Activated B cell treated with CpG ODN at 0.5 μM for 24 hours (primary cell): ENCODE data around the gene ADAMTS17. TPM values are rescaled to one million over a fixed set of nuclear protein-coding genes. Genes with fewer than 3 reads are reported as not detected.

ENCODE experiments used
- ATAC-seq: fragments of 200-7000 bp; cut with Tn5 transposase; one replicate; pipeline ENCODE4 v1.10.0; 2021; ENCODE audit warnings: low read depth, mild to moderate bottlenecking, moderate library complexity
- CTCF ChIA-PET: fragments of 350-600 bp; sonication (Branson Sonifier 250); formaldehyde crosslinking; loops from one replicate; lab custom pipeline; 2021; ENCODE audit warnings: antibody characterized with exemption; lab: Charles Lee
- POLR2A ChIA-PET: fragments of 350-600 bp; sonication (Branson Sonifier 250); formaldehyde crosslinking; loops from one replicate; lab custom pipeline; 2021; ENCODE audit warnings: antibody characterized with exemption; lab: Charles Lee
- DNase-seq: peaks from one replicate; pipeline ENCODE4 v3.0.0; 2022
- H3K27ac Mint-ChIP-seq: one replicate; pipeline ENCODE4 v1.8.0; 2020; ENCODE audit warnings: mixed read lengths
- H3K27me3 Mint-ChIP-seq: one replicate; pipeline ENCODE4 v1.8.0; 2021; ENCODE audit warnings: mixed read lengths
- H3K36me3 Mint-ChIP-seq: one replicate; pipeline ENCODE4 v1.8.0; 2021; ENCODE audit warnings: low read depth, mixed read lengths
- H3K4me1 Mint-ChIP-seq: one replicate; pipeline ENCODE4 v1.8.0; 2021; ENCODE audit warnings: mixed read lengths
- H3K4me3 Mint-ChIP-seq: one replicate; pipeline ENCODE4 v1.8.0; 2020; ENCODE audit warnings: mild to moderate bottlenecking, mixed read lengths
- H3K9me3 Mint-ChIP-seq: one replicate; pipeline ENCODE4 v1.8.0; 2020; ENCODE audit warnings: mixed read lengths
- CTCF ChIP-seq: fragments of 200-600 bp; IDR thresholded peaks from one replicate; pipeline ENCODE4 v1.8.0; 2022; ENCODE audit warnings: antibody characterized with exemption, mild to moderate bottlenecking
- intact Hi-C: fragments of 100-400 bp; cut with micrococcal nuclease; formaldehyde crosslinking; loops from one replicate; pipeline ENCODE4 v1.15.1; 2024
- total RNA-seq: library from RNA; stranded (reverse); gene quantifications from 2 replicates; pipeline ENCODE4 v1.2.3, GENCODE V29; 2022

The ADAMTS17 gene
- total RNA-seq, 1 donor from 2014 or later = 1.6 TPM

- no peak overlapping the region for H3K27ac Mint-ChIP-seq
- DNase-seq = no peak
- CTCF ChIA-PET = interaction anchor here (0.6 kb wide), 1 partner anchor 1181 kb away, joined by 3 read pairs; no protein-coding TSS in a partner anchor
Observed at GRCh38 chr15:100307241-100308212, 34.2 kb downstream of the ADAMTS17 start.

GRCh38 chr15:100306098-100306497, 35.7 kb downstream of the ADAMTS17 start:
- Mint-ChIP-seq H3K4me3 (no peak overlapping the region), H3K27ac (no peak overlapping the region), H3K36me3 (no peaks in the 10 kb centered on the region), H3K4me1 (no peaks in the 10 kb centered on the region), H3K9me3 (peaks cover 5% of the 10 kb centered on the region), H3K27me3 (peaks cover 13% of the 10 kb centered on the region)
- intact Hi-C loops = no loop called here
- ChIA-PET POLR2A (no interaction called here), CTCF (no interaction called here)
- no peak for ATAC-seq
- no peak for TF ChIP-seq CTCF
- DNase-seq = no peak

More at GRCh38 chr15:100307241-100308212, 34.2 kb downstream of the ADAMTS17 start:
- H3K4me1 Mint-ChIP-seq = no peaks in the 10 kb centered on the region
- POLR2A ChIA-PET = no interaction called here
- intact Hi-C loops = no loop called here
- no peak for ATAC-seq
- peaks cover 13% of the 10 kb centered on the region for H3K27me3 Mint-ChIP-seq
- H3K4me3 Mint-ChIP-seq = no peak overlapping the region
- no peaks in the 10 kb centered on the region for H3K36me3 Mint-ChIP-seq
- no peaks in the 10 kb centered on the region for H3K9me3 Mint-ChIP-seq
- no peak for TF ChIP-seq CTCF

DNA sequence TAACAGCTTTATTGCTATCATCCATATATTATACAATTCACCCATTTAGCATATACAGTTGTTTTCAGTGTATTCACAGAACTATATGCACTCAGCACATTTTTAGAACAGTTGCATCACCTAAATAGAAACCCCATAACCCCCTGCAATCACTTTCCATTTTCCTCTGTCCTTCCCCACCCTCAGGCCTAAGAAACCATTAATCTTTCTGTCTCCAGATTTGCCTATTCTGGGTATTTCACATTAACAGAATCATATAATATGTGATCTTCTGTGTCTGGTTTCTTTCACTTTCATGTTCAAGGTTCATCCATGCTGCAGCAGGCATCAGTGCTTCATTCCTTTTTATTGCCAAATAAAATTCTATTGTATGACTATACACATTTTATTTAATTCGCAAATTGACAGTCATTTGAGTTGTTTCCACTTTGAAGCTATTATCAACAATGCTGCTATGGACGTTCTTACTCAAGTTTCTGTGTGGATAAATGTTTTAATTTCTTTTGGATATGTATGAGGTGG, 39.8 kb downstream of the ADAMTS17 start:
- intact Hi-C loops = no loop called here
- no peaks in the 10 kb centered on the region for H3K4me1 Mint-ChIP-seq
- H3K9me3 Mint-ChIP-seq = peaks cover 9% of the 10 kb centered on the region
- H3K36me3 Mint-ChIP-seq = no peaks in the 10 kb centered on the region
- H3K4me3 Mint-ChIP-seq = no peak overlapping the region
- no peak for ATAC-seq
- DNase-seq = no peak
- TF ChIP-seq CTCF = no peak
- H3K27me3 Mint-ChIP-seq = peaks cover 4% of the 10 kb centered on the region
- H3K27ac Mint-ChIP-seq = no peak overlapping the region
- ChIA-PET CTCF (no interaction called here), POLR2A (no interaction called here)

GRCh38 chr15:100298257-100298656, 43.5 kb downstream of the ADAMTS17 start:
- no peak overlapping the region for H3K4me3 Mint-ChIP-seq
- no peak for TF ChIP-seq CTCF
- H3K27ac Mint-ChIP-seq = no peak overlapping the region
- ATAC-seq (no peak), DNase-seq (no peak)
- ChIA-PET POLR2A (no interaction called here), CTCF (no interaction called here)
- no peaks in the 10 kb centered on the region for H3K27me3 Mint-ChIP-seq
- no peaks in the 10 kb centered on the region for H3K4me1 Mint-ChIP-seq
- H3K9me3 Mint-ChIP-seq = peaks cover 9% of the 10 kb centered on the region
- H3K36me3 Mint-ChIP-seq = no peaks in the 10 kb centered on the region
- intact Hi-C loops = no loop called here

DNA sequence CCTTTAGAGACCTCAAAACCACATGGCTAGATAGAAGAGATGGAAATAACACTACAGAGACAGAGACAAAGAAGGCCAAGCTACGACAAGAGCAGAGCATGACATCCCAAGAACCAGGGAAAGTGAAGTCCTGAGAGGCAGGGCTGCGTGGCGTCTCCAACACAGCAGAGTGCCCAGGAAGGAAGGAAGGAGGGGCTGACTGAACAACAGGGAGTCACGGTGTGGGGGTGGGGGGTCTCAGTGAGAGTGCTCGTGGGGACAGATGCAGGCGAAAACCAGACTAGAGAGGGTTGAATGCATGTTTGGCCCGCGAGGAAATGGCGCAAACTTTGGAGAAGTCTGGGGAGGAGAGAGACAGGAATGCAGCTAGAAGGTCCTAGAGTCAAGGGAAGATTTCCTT, 44.0 kb downstream of the ADAMTS17 start:
- H3K36me3 Mint-ChIP-seq = no peaks in the 10 kb centered on the region

More for the DNA sequence above, 44.0 kb downstream of the ADAMTS17 start:
- intact Hi-C loops = no loop called here
- no peak for ATAC-seq
- Mint-ChIP-seq H3K4me1 (no peaks in the 10 kb centered on the region), H3K9me3 (peaks cover 9% of the 10 kb centered on the region), H3K27me3 (no peaks in the 10 kb centered on the region), H3K27ac (no peak overlapping the region), H3K4me3 (no peak overlapping the region)
- ChIA-PET CTCF (no interaction called here), POLR2A (no interaction called here)
- TF ChIP-seq CTCF = no peak
- no peak for DNase-seq
